GM23248 (cell line): ENCODE data around the gene MID1. TPM values are rescaled to one million over a fixed set of nuclear protein-coding genes. Genes with fewer than 3 reads are reported as not detected.

Experiments used
- DNase-seq: peaks from one replicate; pipeline ENCODE4 v3.0.0-alpha.2; 2015
- H2AFZ ChIP-seq: fragments of 200-600 bp; sonication (generic); 2 replicates; pipeline ENCODE4 v1.6.1; 2016; ENCODE audit warnings: antibody characterized with exemption
- H3F3A ChIP-seq: fragments of 200-600 bp; sonication (generic); 2 replicates; pipeline ENCODE4 v1.6.1; 2016; ENCODE audit warnings: mild to moderate bottlenecking, antibody characterized with exemption, mixed run types; ENCODE audit not compliant: insufficient read depth
- H3K27ac ChIP-seq: fragments of 200-600 bp; sonication (generic); 2 replicates; pipeline ENCODE4 v1.5.1; 2016; ENCODE audit warnings: mild to moderate bottlenecking
- H3K27me3 ChIP-seq: fragments of 200-600 bp; sonication (generic); replicated peaks from 2 replicates; pipeline ENCODE4 v1.6.1; 2016; ENCODE audit warnings: mild to moderate bottlenecking; ENCODE audit not compliant: insufficient read depth
- H3K36me3 ChIP-seq: fragments of 200-600 bp; sonication (generic); 2 replicates; pipeline ENCODE4 v1.6.1; 2016; ENCODE audit warnings: low read depth, mild to moderate bottlenecking
- H3K4me1 ChIP-seq: fragments of 200-600 bp; sonication (generic); 2 replicates; pipeline ENCODE4 v1.6.1; 2016; ENCODE audit warnings: mild to moderate bottlenecking; ENCODE audit not compliant: insufficient read depth
- H3K4me2 ChIP-seq: fragments of 200-600 bp; sonication (generic); one replicate; pipeline ENCODE4 v1.6.1; 2016; ENCODE audit warnings: mild to moderate bottlenecking; ENCODE audit not compliant: unreplicated experiment
- H3K4me3 ChIP-seq: fragments of 200-600 bp; sonication (generic); 2 replicates; pipeline ENCODE4 v1.5.1; 2016; ENCODE audit warnings: mild to moderate bottlenecking
- H3K79me2 ChIP-seq: fragments of 200-600 bp; sonication (generic); 2 replicates; pipeline ENCODE4 v1.6.1; 2016; ENCODE audit warnings: mild to moderate bottlenecking; ENCODE audit not compliant: insufficient read depth
- H3K9ac ChIP-seq: fragments of 200-600 bp; sonication (generic); 2 replicates; pipeline ENCODE4 v1.6.1; 2016; ENCODE audit warnings: mild to moderate bottlenecking
- H3K9me2 ChIP-seq: fragments of 200-600 bp; sonication (generic); 2 replicates; pipeline ENCODE4 v1.6.1; 2016; ENCODE audit warnings: mixed run types, mild to moderate bottlenecking, moderate library complexity; ENCODE audit not compliant: insufficient read depth
- H3K9me3 ChIP-seq: fragments of 200-600 bp; sonication (generic); one replicate; pipeline ENCODE4 v1.6.1; 2017; ENCODE audit warnings: low read depth
- H4K20me1 ChIP-seq: fragments of 200-600 bp; sonication (generic); 2 replicates; pipeline ENCODE4 v1.6.0; 2016; ENCODE audit not compliant: insufficient read depth
- EZH2 ChIP-seq: fragments of 200-600 bp; sonication (generic); IDR thresholded peaks from 2 replicates; pipeline ENCODE4 v1.6.1; 2018; ENCODE audit warnings: antibody characterized with exemption, mild to moderate bottlenecking; ENCODE audit not compliant: insufficient read depth, poor library complexity, severe bottlenecking
- EZH2phosphoT487 ChIP-seq: fragments of 200-600 bp; sonication (generic); IDR thresholded peaks from 2 replicates; pipeline ENCODE4 v1.6.1; 2018; ENCODE audit warnings: antibody characterized with exemption, moderate library complexity, mild to moderate bottlenecking, low read depth; ENCODE audit not compliant: insufficient read depth
- whole genome bisulfite sequencing, 2 experiments: methylation state at CpG; one replicate each; pipeline ENCODE4 v1.1.6; 2015 to 2017; ENCODE audit warnings: low lambda C conversion rate in 2 of 2, low coverage in 1 of 2; ENCODE audit errors: missing lambda C conversion rate in 2 of 2; 5-methylcytosine and 5-hydroxymethylcytosine counted together
- in situ Hi-C: fragments of 300-500 bp; cut with MboI; formaldehyde crosslinking; loops from 2 replicates; pipeline ENCODE4 v1.15.0; 2020
- polyA plus RNA-seq: library from polyadenylated mRNA; unstranded; fragments of >200 nt; fragmentation: Nextera tagmentation; extraction: Ambion mirVana; gene quantifications from 2 replicates; pipeline ENCODE4 v1.2.1, GENCODE V29; 2016
- total RNA-seq: library from RNA; depleted of rRNA; stranded (reverse); fragments of >200 nt; shearing (Covaris generic); gene quantifications from 2 replicates; pipeline ENCODE4 v1.2.3, GENCODE V29; 2014

Gene MID1
- total and polyA plus RNA-seq, 2 experiments from 2014 or later = 5.6 to 5.9 TPM

DNA sequence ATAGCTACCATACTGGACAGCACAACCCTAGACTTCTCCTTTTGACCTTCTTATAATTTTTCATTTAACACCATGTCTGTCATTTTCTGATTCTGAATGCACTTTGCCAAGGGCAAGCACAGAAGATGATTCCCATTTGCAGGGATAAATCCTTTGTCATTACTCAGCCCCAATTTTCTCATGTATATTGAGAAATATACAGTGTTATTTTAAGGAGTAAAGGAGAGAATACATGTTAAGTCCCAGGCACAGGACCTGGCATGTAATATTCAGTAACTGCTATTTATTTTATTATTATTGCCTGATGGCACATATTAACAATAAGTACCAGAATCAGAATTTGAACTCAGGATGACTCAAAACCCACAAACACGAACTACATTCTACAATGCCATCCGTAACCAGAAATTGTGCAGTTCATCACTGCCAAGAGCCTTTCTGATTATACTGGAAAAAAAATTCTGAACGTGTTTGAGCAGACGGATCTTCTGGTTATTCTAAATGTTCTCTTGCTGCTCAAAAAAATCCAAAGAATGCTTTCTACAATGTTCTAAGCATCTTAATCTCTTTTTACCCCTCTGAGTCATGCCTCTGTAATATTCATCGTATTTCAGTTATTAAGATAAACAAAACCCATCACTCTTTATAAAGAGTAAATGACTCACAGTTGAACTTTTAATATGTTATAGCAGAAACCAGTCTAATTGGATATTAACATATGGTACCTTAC is 170.0 kb downstream of the MID1 start:
- Histone ChIP-seq H3K9me2 (no peaks in the 10 kb centered on the region), H3K9ac (no peak overlapping the region), H3K9me3 (no peaks in the 10 kb centered on the region), H3K27ac (peak overlapping the region; percentile 70), H3K36me3 (no peaks in the 10 kb centered on the region), H3K4me1 (peaks cover 23% of the 10 kb centered on the region), H3K27me3 (no peaks in the 10 kb centered on the region), H4K20me1 (no peaks in the 10 kb centered on the region), H3F3A (peaks cover 22% of the 10 kb centered on the region), H3K79me2 (no peaks in the 10 kb centered on the region), H3K4me2 (peak overlapping the region; percentile 20), H3K4me3 (0 out of 2 replicates have a peak overlapping the region, but pooled peaks have one; percentile 10), H2AFZ (no peak overlapping the region)
- TF ChIP-seq EZH2phosphoT487 = no peak
- in situ Hi-C loops = no loop called here
- WGBS, 2 experiments = 2 to 4% methylated on average over 5 of the region's 5 CpGs
- DNase-seq = peak; percentile 66

DNA sequence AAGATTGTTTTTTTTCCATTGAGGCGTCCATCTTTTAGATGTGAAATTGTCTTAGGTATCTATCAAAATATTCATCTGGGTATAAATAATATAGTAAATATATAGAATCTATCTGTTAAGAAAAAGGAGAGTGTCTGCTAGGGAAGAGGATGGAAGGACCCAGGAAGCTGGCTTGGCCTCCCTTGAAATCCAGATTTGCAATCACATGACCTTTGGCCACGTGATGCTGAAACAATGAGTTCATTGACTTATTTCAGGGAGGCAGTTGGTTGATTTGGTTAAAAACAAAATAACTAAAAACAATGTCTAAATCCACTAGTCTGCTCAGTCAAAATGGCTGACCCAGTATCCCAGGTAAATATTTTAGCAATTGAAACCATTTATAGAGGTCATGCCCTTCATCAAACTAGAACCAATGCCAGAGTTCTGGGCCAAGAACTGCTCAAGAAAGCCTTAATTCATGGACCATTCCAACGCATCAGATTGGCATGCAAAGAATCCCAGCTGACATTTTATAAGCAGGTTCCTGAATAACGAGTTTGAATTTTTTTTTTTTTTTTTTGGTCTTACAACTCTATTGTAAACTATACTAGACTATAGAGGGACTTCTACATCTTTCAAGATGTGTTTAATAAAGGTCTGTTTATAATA is 172.7 kb downstream of the MID1 start:
- no peaks in the 10 kb centered on the region for H3K9me3 ChIP-seq
- in situ Hi-C loops = no loop called here
- H3K9me2 ChIP-seq = no peaks in the 10 kb centered on the region
- H3K27ac ChIP-seq = no peak overlapping the region
- no peaks in the 10 kb centered on the region for H4K20me1 ChIP-seq
- peaks cover 23% of the 10 kb centered on the region for H3K4me1 ChIP-seq
- H3K36me3 ChIP-seq = no peaks in the 10 kb centered on the region
- 40 to 59% methylated on average over 4 of the region's 4 CpGs for WGBS, 2 experiments
- H3K4me3 ChIP-seq = no peak overlapping the region
- H3K9ac ChIP-seq = no peak overlapping the region
- H3K4me2 ChIP-seq = no peak overlapping the region
- no peaks in the 10 kb centered on the region for H3K79me2 ChIP-seq
- peaks cover 22% of the 10 kb centered on the region for H3F3A ChIP-seq
- TF ChIP-seq EZH2phosphoT487 = no peak
- no peak for TF ChIP-seq EZH2
- H3K27me3 ChIP-seq = no peaks in the 10 kb centered on the region
- DNase-seq = peak; percentile 12
- H2AFZ ChIP-seq = no peak overlapping the region

DNA sequence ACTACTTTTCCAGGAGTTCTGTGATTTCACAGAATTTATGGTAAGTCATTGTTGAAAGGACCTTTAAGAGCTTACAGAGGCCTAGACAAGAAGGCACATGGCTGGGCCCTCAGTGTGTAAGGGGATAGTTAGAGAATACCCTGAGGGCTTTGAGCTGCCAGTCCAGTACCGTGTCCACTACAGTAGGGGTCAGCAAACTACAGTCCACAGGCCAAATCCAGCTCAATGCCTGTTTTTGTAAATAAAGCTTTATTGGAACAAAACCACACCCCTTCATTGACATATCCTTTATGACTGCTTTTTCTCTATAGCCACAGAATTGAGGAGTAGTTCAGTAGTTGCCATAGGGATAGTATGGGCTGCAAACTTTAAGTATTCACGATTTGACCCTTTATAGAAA is 176.2 kb downstream of the MID1 start:
- H2AFZ ChIP-seq = no peak overlapping the region
- H4K20me1 ChIP-seq = no peaks in the 10 kb centered on the region
- H3K79me2 ChIP-seq = no peaks in the 10 kb centered on the region
- H3K9ac ChIP-seq = no peak overlapping the region
- no peak overlapping the region for H3K27ac ChIP-seq
- H3K9me3 ChIP-seq = no peaks in the 10 kb centered on the region
- 0 out of 2 replicates have a peak, but pooled peaks cover under 1% of the 10 kb centered on the region for H3F3A ChIP-seq
- in situ Hi-C loops = no loop called here
- H3K9me2 ChIP-seq = no peaks in the 10 kb centered on the region
- no peak overlapping the region for H3K4me2 ChIP-seq
- H3K36me3 ChIP-seq = no peaks in the 10 kb centered on the region
- WGBS, 2 experiments = 92 to 100% methylated on average over 2 of the region's 2 CpGs
- 0 out of 2 replicates have a peak, but pooled peaks cover 5% of the 10 kb centered on the region for H3K4me1 ChIP-seq
- H3K27me3 ChIP-seq = no peaks in the 10 kb centered on the region
- no peak for DNase-seq
- no peak overlapping the region for H3K4me3 ChIP-seq
- TF ChIP-seq EZH2 (no peak), EZH2phosphoT487 (no peak)

DNA sequence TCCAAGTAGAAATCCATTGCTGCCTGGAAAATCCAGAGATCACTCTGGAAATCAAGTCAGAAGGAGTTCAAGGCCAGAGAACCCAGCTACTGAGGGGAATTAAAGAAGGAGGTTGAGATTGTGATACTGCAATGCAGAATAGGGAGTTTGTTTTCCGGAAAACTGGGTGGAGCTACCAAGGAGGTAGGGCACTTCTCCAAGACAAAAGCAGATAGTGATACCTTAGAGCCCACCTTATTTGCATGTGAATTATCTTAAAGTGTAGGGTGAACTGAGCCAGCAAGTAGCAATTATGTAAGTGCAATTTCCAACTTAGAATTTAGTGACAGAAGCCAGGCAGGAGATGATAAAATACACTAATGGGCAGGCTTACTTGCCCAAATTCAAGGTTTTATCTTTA is 178.9 kb downstream of the MID1 start:
- Histone ChIP-seq H3K4me2 (no peak overlapping the region), H3K9me3 (no peaks in the 10 kb centered on the region), H3K27me3 (no peaks in the 10 kb centered on the region), H3K4me1 (no peaks in the 10 kb centered on the region), H3K79me2 (no peaks in the 10 kb centered on the region), H3K9me2 (no peaks in the 10 kb centered on the region), H3K4me3 (no peak overlapping the region), H3K27ac (no peak overlapping the region), H3K36me3 (no peaks in the 10 kb centered on the region), H2AFZ (no peak overlapping the region), H3F3A (no peaks in the 10 kb centered on the region), H3K9ac (no peak overlapping the region), H4K20me1 (no peaks in the 10 kb centered on the region)
- TF ChIP-seq EZH2 (no peak), EZH2phosphoT487 (no peak)
- WGBS, 2 experiments = 9 to 33% methylated on average over 1 of the region's 1 CpG
- DNase-seq = no peak
- in situ Hi-C loops = no loop called here
